PC-9 (cell line): Measurements from ENCODE around the gene ANXA7. TPM values are rescaled to one million over a fixed set of nuclear protein-coding genes. Genes with fewer than 3 reads are reported as not detected.

Source experiments
- BruUV-seq: library from RNA; stranded (reverse); fragments of 400-500 nt; replicated peaks from 2 replicates; lab custom pipeline; 2021; lab: Mats Ljungman, UMichigan
- CTCF ChIA-PET: fragments of 300-600 bp; sonication (Branson Sonifier 250); formaldehyde crosslinking; loops from one replicate; lab custom pipeline; 2022; ENCODE audit warnings: antibody characterized with exemption; lab: Charles Lee
- POLR2A ChIA-PET: fragments of 300-600 bp; sonication (Branson Sonifier 250); formaldehyde crosslinking; loops from one replicate; lab custom pipeline; 2022; ENCODE audit warnings: antibody characterized with exemption; ENCODE audit not compliant: unreplicated experiment; lab: Charles Lee
- DNase-seq, 2 experiments: peaks; one replicate each; pipeline versions ENCODE4 v3.0.0 to v3.0.0-alpha.2; 2015 to 2022; ENCODE audit warnings: mixed read lengths in 1 of 2
- H2AFZ ChIP-seq: fragments of 200-600 bp; sonication (generic); 2 replicates; pipeline ENCODE4 v1.8.1; 2017; ENCODE audit warnings: antibody characterized with exemption
- H3F3A ChIP-seq: fragments of 200-600 bp; sonication (generic); 2 replicates; pipeline ENCODE4 v1.8.1; 2017; ENCODE audit warnings: antibody characterized with exemption, mild to moderate bottlenecking, low read depth; ENCODE audit not compliant: insufficient read depth
- H3K27ac ChIP-seq: fragments of 200-600 bp; sonication (generic); 2 replicates; pipeline ENCODE4 v1.6.1; 2016; ENCODE audit warnings: mixed run types
- H3K27me3 ChIP-seq: fragments of 200-600 bp; sonication (generic); 2 replicates; pipeline ENCODE4 v1.6.1; 2016; ENCODE audit warnings: low read depth, mixed run types; ENCODE audit not compliant: insufficient read depth
- H3K36me3 ChIP-seq: fragments of 200-600 bp; sonication (generic); 2 replicates; pipeline ENCODE4 v1.6.1; 2016; ENCODE audit warnings: low read depth, mixed run types
- H3K4me1 ChIP-seq: fragments of 200-600 bp; sonication (generic); replicated peaks from 2 replicates; pipeline ENCODE4 v1.6.1; 2016; ENCODE audit warnings: mixed run types; ENCODE audit not compliant: insufficient read depth
- H3K4me2 ChIP-seq: fragments of 200-600 bp; sonication (generic); 2 replicates; pipeline ENCODE4 v1.6.1; 2017; ENCODE audit warnings: mixed run types
- H3K4me3 ChIP-seq: fragments of 200-600 bp; sonication (generic); 2 replicates; pipeline ENCODE4 v1.6.1; 2016; ENCODE audit warnings: mixed run types
- H3K79me2 ChIP-seq: fragments of 200-600 bp; sonication (generic); 2 replicates; pipeline ENCODE4 v1.6.1; 2017; ENCODE audit warnings: low read depth, mixed run types
- H3K9me2 ChIP-seq: fragments of 200-600 bp; sonication (generic); 2 replicates; pipeline ENCODE4 v1.8.1; 2017; ENCODE audit warnings: mild to moderate bottlenecking; ENCODE audit not compliant: insufficient read depth
- H3K9me3 ChIP-seq: fragments of 200-600 bp; sonication (generic); 2 replicates; pipeline ENCODE4 v1.8.1; 2016; ENCODE audit warnings: low read depth; ENCODE audit not compliant: insufficient read depth
- H4K20me1 ChIP-seq: fragments of 200-600 bp; sonication (generic); 2 replicates; pipeline ENCODE4 v1.8.1; 2017; ENCODE audit not compliant: insufficient read depth
- CTCF ChIP-seq: fragments of 200-600 bp; sonication (generic); conservative IDR thresholded peaks from 2 replicates; pipeline ENCODE4 v1.6.1; 2017; ENCODE audit warnings: mixed run types, antibody characterized with exemption, mild to moderate bottlenecking, moderate library complexity
- EZH2 ChIP-seq: fragments of 200-600 bp; sonication (generic); IDR thresholded peaks from 2 replicates; pipeline ENCODE4 v1.8.0; 2017; ENCODE audit warnings: antibody characterized with exemption, low read depth
- intact Hi-C: fragments of 100-400 bp; cut with micrococcal nuclease; formaldehyde crosslinking; loops from one replicate; pipeline ENCODE4 v1.10.0; 2022; ENCODE audit not compliant: unreplicated experiment
- total RNA-seq: library from RNA; stranded (reverse); gene quantifications from 2 replicates; pipeline ENCODE4 v1.2.3, GENCODE V29; 2021

Gene ANXA7
- total RNA-seq, 1 experiment from 2014 or later, result 154 TPM

GRCh38 chr10:73404690-73405089 is 9.2 kb downstream of the ANXA7 start:
- Histone ChIP-seq H3K9me2 (no peaks in the 10 kb centered on the region), H3F3A (no peaks in the 10 kb centered on the region), H3K79me2 (peaks cover 99% of the 10 kb centered on the region), H3K4me2 (no peak overlapping the region), H3K27ac (no peak overlapping the region), H3K36me3 (peaks cover 20% of the 10 kb centered on the region), H3K27me3 (no peaks in the 10 kb centered on the region), H3K4me3 (no peak overlapping the region), H4K20me1 (peaks cover 75% of the 10 kb centered on the region), H2AFZ (no peak overlapping the region), H3K4me1 (peaks cover 19% of the 10 kb centered on the region), H3K9me3 (no peaks in the 10 kb centered on the region)
- no TSS peak for BruUV-seq
- intact Hi-C loops, result no loop called here
- ChIA-PET POLR2A (no interaction called here), CTCF (no interaction called here)
- no peak for TF ChIP-seq EZH2
- TF ChIP-seq CTCF, result no peak
- DNase-seq, result no peak

- Histone ChIP-seq H3K27me3 (no peaks in the 10 kb centered on the region), H3K79me2 (peaks cover 79% of the 10 kb centered on the region), H3K27ac (no peak overlapping the region), H4K20me1 (peaks cover 59% of the 10 kb centered on the region), H3K4me1 (no peaks in the 10 kb centered on the region), H3K4me3 (no peak overlapping the region), H3K4me2 (no peak overlapping the region), H2AFZ (no peak overlapping the region), H3K9me3 (no peaks in the 10 kb centered on the region), H3F3A (no peaks in the 10 kb centered on the region), H3K9me2 (no peaks in the 10 kb centered on the region), H3K36me3 (peaks cover 30% of the 10 kb centered on the region)
- no TSS peak for BruUV-seq
- TF ChIP-seq CTCF (no peak), EZH2 (no peak)
- DNase-seq, result no peak
- CTCF ChIA-PET, result interaction anchor here (0.6 kb wide), 1 partner anchor 199 kb away, joined by 4 read pairs; no protein-coding TSS in a partner anchor
- intact Hi-C loops, result no loop called here
- POLR2A ChIA-PET, result interaction anchor here (0.6 kb wide), 1 partner anchor 364 kb away, joined by 3 read pairs; no protein-coding TSS in a partner anchor
Measured at GRCh38 chr10:73401636-73402035, 12.2 kb downstream of the ANXA7 start.

- Histone ChIP-seq H2AFZ (no peak overlapping the region), H3K4me3 (no peak overlapping the region), H3K4me2 (no peak overlapping the region), H4K20me1 (peaks cover 39% of the 10 kb centered on the region), H3F3A (0 out of 2 replicates have a peak, but pooled peaks cover 4% of the 10 kb centered on the region), H3K4me1 (no peaks in the 10 kb centered on the region), H3K9me3 (no peaks in the 10 kb centered on the region), H3K36me3 (peaks cover 45% of the 10 kb centered on the region), H3K79me2 (peaks cover 53% of the 10 kb centered on the region), H3K9me2 (no peaks in the 10 kb centered on the region), H3K27ac (no peak overlapping the region), H3K27me3 (no peaks in the 10 kb centered on the region)
- ChIA-PET CTCF (no interaction called here), POLR2A (no interaction called here)
- intact Hi-C loops, result no loop called here
- TF ChIP-seq CTCF, result no peak
- no peak for TF ChIP-seq EZH2
- no TSS peak for BruUV-seq
- DNase-seq, result no peak
Measured at GRCh38 chr10:73399063-73399462, 14.8 kb downstream of the ANXA7 start.
